ENCODE results near the gene MPV17L.
"Not testable (repeated sequence)": the region's sequence is repeated elsewhere in the genome, so short reads cannot be mapped to it uniquely, and the experiment has no call there.

The MPV17L gene

GRCh38 chr16:15395631-15396508, at the start of gene MPV17L:
Gene MPV17L, plus strand, starts transcription at chr16:15395754. Its CDS starts 144 bp downstream, at chr16:15395898.
- H2AFZ ChIP-seq (ENCODE audit: low read length); H3K4me2 ChIP-seq (ENCODE audit: low read depth, low read length); H3K4me3 ChIP-seq (ENCODE audit: low read length); H3K27me3 ChIP-seq (replicated peaks; ENCODE audit: insufficient read depth, low read length); H4K20me1 ChIP-seq (ENCODE audit: insufficient read depth, low read length); DNase-seq; H3K79me2 ChIP-seq (ENCODE audit: low read length); H3F3A ChIP-seq (ENCODE audit: insufficient read depth, low read length); H3K9me3 ChIP-seq (replicated peaks; ENCODE audit: insufficient read depth, low read length); H3K9ac ChIP-seq (ENCODE audit: low read length); H3K27ac ChIP-seq (ENCODE audit: low read length); H3K4me1 ChIP-seq (ENCODE audit: low read length); H3K36me3 ChIP-seq (replicated peaks; ENCODE audit: insufficient read depth, low read length); H3K9me2 ChIP-seq (replicated peaks; ENCODE audit: insufficient read depth, low read length): not testable (repeated sequence)

DNA sequence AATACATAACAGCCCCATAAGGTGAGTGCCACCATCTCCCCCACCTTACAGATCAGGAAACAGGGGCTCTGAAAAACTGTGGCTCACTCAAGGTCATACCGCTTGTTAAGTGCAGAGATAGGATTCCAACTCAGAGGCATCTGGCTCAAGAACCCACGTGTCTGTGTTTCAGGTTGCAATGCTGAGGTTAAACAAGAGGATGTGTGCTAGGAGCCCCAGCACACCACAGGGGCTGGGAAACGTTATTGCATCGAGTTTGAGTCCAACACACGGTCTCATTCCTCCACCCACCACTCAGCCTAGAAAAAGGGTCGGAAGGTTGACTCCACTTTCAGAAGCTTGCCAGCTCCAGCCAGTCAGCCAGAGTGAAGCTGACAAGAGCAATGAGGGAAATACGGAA, 46.8 kb upstream of the MPV17L start:
- not testable (repeated sequence) for H3K4me3 ChIP-seq (ENCODE audit: low read length); DNase-seq; H3K4me1 ChIP-seq (ENCODE audit: low read length); H3K9ac ChIP-seq (ENCODE audit: low read length); H3K4me2 ChIP-seq (ENCODE audit: low read depth, low read length); H2AFZ ChIP-seq (ENCODE audit: low read length); H3K9me3 ChIP-seq (replicated peaks; ENCODE audit: insufficient read depth, low read length); H3K36me3 ChIP-seq (replicated peaks; ENCODE audit: insufficient read depth, low read length); H3K79me2 ChIP-seq (ENCODE audit: low read length); H3K9me2 ChIP-seq (replicated peaks; ENCODE audit: insufficient read depth, low read length); H3K27ac ChIP-seq (ENCODE audit: low read length); H3F3A ChIP-seq (ENCODE audit: insufficient read depth, low read length); H4K20me1 ChIP-seq (ENCODE audit: insufficient read depth, low read length); H3K27me3 ChIP-seq (replicated peaks; ENCODE audit: insufficient read depth, low read length)

- not testable (repeated sequence) for DNase-seq; H3K9me2 ChIP-seq (replicated peaks; ENCODE audit: insufficient read depth, low read length); H3K79me2 ChIP-seq (ENCODE audit: low read length); H3F3A ChIP-seq (ENCODE audit: insufficient read depth, low read length); H3K4me2 ChIP-seq (ENCODE audit: low read depth, low read length); H3K9ac ChIP-seq (ENCODE audit: low read length); H4K20me1 ChIP-seq (ENCODE audit: insufficient read depth, low read length); H3K9me3 ChIP-seq (replicated peaks; ENCODE audit: insufficient read depth, low read length); H3K27ac ChIP-seq (ENCODE audit: low read length); H3K36me3 ChIP-seq (replicated peaks; ENCODE audit: insufficient read depth, low read length); H3K4me1 ChIP-seq (ENCODE audit: low read length); H3K27me3 ChIP-seq (replicated peaks; ENCODE audit: insufficient read depth, low read length); H2AFZ ChIP-seq (ENCODE audit: low read length); H3K4me3 ChIP-seq (ENCODE audit: low read length)
Observed at GRCh38 chr16:15351251-15351650, 44.3 kb upstream of the MPV17L start.

DNA sequence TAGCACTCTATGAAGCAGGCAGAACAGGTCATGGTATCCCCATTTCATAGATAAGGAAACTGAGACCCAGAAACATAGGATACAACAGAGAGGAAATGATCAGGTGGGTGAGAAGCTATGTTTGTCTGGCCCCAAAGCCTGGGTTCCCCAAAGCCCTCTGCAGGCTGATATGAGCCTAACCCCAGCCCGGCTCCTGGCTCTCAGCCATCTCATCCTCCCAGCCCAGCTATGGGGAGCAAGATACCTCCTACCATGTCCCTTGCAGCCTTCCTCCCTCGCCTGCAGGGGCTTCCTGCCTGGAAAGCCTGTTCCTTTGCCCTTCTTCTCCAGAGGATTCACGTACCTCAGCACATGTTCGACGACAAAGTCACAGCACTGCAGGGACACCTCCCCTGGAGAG, 43.8 kb upstream of the MPV17L start:
- not testable (repeated sequence) for H3K4me2 ChIP-seq (ENCODE audit: low read depth, low read length); H3K27ac ChIP-seq (ENCODE audit: low read length); H3K27me3 ChIP-seq (replicated peaks; ENCODE audit: insufficient read depth, low read length); H3K9ac ChIP-seq (ENCODE audit: low read length); H4K20me1 ChIP-seq (ENCODE audit: insufficient read depth, low read length); H3K9me2 ChIP-seq (replicated peaks; ENCODE audit: insufficient read depth, low read length); H3K4me1 ChIP-seq (ENCODE audit: low read length); H3K4me3 ChIP-seq (ENCODE audit: low read length); H2AFZ ChIP-seq (ENCODE audit: low read length); H3F3A ChIP-seq (ENCODE audit: insufficient read depth, low read length); H3K36me3 ChIP-seq (replicated peaks; ENCODE audit: insufficient read depth, low read length); H3K79me2 ChIP-seq (ENCODE audit: low read length); DNase-seq; H3K9me3 ChIP-seq (replicated peaks; ENCODE audit: insufficient read depth, low read length)

GRCh38 chr16:15352852-15353251, 42.7 kb upstream of the MPV17L start:
- not testable (repeated sequence) for H3K4me1 ChIP-seq (ENCODE audit: low read length); H3F3A ChIP-seq (ENCODE audit: insufficient read depth, low read length); H3K27me3 ChIP-seq (replicated peaks; ENCODE audit: insufficient read depth, low read length); H3K9me2 ChIP-seq (replicated peaks; ENCODE audit: insufficient read depth, low read length); H3K4me2 ChIP-seq (ENCODE audit: low read depth, low read length); H3K4me3 ChIP-seq (ENCODE audit: low read length); DNase-seq; H3K9me3 ChIP-seq (replicated peaks; ENCODE audit: insufficient read depth, low read length); H3K9ac ChIP-seq (ENCODE audit: low read length); H2AFZ ChIP-seq (ENCODE audit: low read length); H4K20me1 ChIP-seq (ENCODE audit: insufficient read depth, low read length); H3K27ac ChIP-seq (ENCODE audit: low read length); H3K36me3 ChIP-seq (replicated peaks; ENCODE audit: insufficient read depth, low read length); H3K79me2 ChIP-seq (ENCODE audit: low read length)

- not testable (repeated sequence) for DNase-seq; H3K9me2 ChIP-seq (replicated peaks; ENCODE audit: insufficient read depth, low read length); H3F3A ChIP-seq (ENCODE audit: insufficient read depth, low read length); H3K27ac ChIP-seq (ENCODE audit: low read length); H3K79me2 ChIP-seq (ENCODE audit: low read length); H2AFZ ChIP-seq (ENCODE audit: low read length); H3K9ac ChIP-seq (ENCODE audit: low read length); H3K27me3 ChIP-seq (replicated peaks; ENCODE audit: insufficient read depth, low read length); H3K9me3 ChIP-seq (replicated peaks; ENCODE audit: insufficient read depth, low read length); H3K4me1 ChIP-seq (ENCODE audit: low read length); H4K20me1 ChIP-seq (ENCODE audit: insufficient read depth, low read length); H3K4me3 ChIP-seq (ENCODE audit: low read length); H3K4me2 ChIP-seq (ENCODE audit: low read depth, low read length); H3K36me3 ChIP-seq (replicated peaks; ENCODE audit: insufficient read depth, low read length)
Observed at GRCh38 chr16:15354846-15355245, 40.7 kb upstream of the MPV17L start.

DNA sequence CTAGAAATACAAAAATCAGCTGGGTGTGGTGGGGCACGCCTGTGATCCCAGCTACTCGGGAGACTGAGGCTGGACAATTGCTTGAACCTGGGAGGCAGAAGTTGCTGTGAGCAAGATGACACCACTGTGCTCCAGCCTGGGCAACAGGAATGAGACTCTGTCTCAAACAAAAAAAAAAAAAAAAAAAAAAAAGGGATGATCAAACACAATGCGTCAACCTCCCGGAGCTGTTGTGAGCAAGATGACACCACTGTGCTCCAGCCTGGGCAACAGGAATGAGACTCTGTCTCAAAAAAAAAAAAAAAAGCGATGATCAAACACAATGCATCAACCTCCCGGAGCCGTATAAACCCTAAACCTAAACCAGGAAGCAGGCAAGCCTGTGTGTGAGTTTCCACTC, 38.1 kb upstream of the MPV17L start:
- H3F3A ChIP-seq (ENCODE audit: insufficient read depth, low read length); H3K9ac ChIP-seq (ENCODE audit: low read length); H3K4me2 ChIP-seq (ENCODE audit: low read depth, low read length); H3K4me1 ChIP-seq (ENCODE audit: low read length); H3K4me3 ChIP-seq (ENCODE audit: low read length); H3K79me2 ChIP-seq (ENCODE audit: low read length); H3K27me3 ChIP-seq (replicated peaks; ENCODE audit: insufficient read depth, low read length); H3K36me3 ChIP-seq (replicated peaks; ENCODE audit: insufficient read depth, low read length); H3K27ac ChIP-seq (ENCODE audit: low read length); H2AFZ ChIP-seq (ENCODE audit: low read length); H4K20me1 ChIP-seq (ENCODE audit: insufficient read depth, low read length); H3K9me2 ChIP-seq (replicated peaks; ENCODE audit: insufficient read depth, low read length); H3K9me3 ChIP-seq (replicated peaks; ENCODE audit: insufficient read depth, low read length); DNase-seq: not testable (repeated sequence)

- H3K27ac ChIP-seq (ENCODE audit: low read length); H3F3A ChIP-seq (ENCODE audit: insufficient read depth, low read length); H3K9ac ChIP-seq (ENCODE audit: low read length); H4K20me1 ChIP-seq (ENCODE audit: insufficient read depth, low read length); H3K9me2 ChIP-seq (replicated peaks; ENCODE audit: insufficient read depth, low read length); H3K36me3 ChIP-seq (replicated peaks; ENCODE audit: insufficient read depth, low read length); H3K4me1 ChIP-seq (ENCODE audit: low read length); H3K4me2 ChIP-seq (ENCODE audit: low read depth, low read length); DNase-seq; H2AFZ ChIP-seq (ENCODE audit: low read length); H3K27me3 ChIP-seq (replicated peaks; ENCODE audit: insufficient read depth, low read length); H3K4me3 ChIP-seq (ENCODE audit: low read length); H3K79me2 ChIP-seq (ENCODE audit: low read length); H3K9me3 ChIP-seq (replicated peaks; ENCODE audit: insufficient read depth, low read length): not testable (repeated sequence)
Observed at GRCh38 chr16:15378194-15378593, 17.4 kb upstream of the MPV17L start, which contains the start of gene NPIPA5. Gene NPIPA5, minus strand, starts transcription at chr16:15378294. Its CDS starts 0 bp downstream, at chr16:15378294.
